SK-N-SH (cell line): ENCODE results near the gene C3.

ENCODE experiments used
- CTCF ChIP-seq: fragments of 200-600 bp; sonication (generic); IDR thresholded peaks from 2 replicates; pipeline ENCODE4 v1.6.1; 2017; ENCODE audit warnings: antibody characterized with exemption, mild to moderate bottlenecking, moderate library complexity
- EP300 ChIP-seq, 2 experiments: IDR thresholded peaks; 2 replicates each; pipeline versions ENCODE4 v1.4.0 to v1.6.1; 2012; ENCODE audit warnings: borderline replicate concordance in 1 of 2, low read depth in 1 of 2, low read length in 1 of 2
- EZH2phosphoT487 ChIP-seq: fragments of 200-600 bp; sonication (generic); IDR thresholded peaks from 2 replicates; pipeline ENCODE4 v1.6.1; 2017; ENCODE audit warnings: low read depth, mixed run types, mild to moderate bottlenecking, antibody characterized with exemption, moderate library complexity, borderline replicate concordance
- FOXJ3 ChIP-seq: sonication (generic); formaldehyde crosslinking; IDR thresholded peaks from 2 replicates; pipeline ENCODE4 v1.5.1; 2020; ENCODE audit warnings: mild to moderate bottlenecking, missing genetic modification reagents
- GABPA ChIP-seq: IDR thresholded peaks from 2 replicates; pipeline ENCODE4 v1.4.0; 2012; ENCODE audit warnings: low read depth, mild to moderate bottlenecking
- JUND ChIP-seq: IDR thresholded peaks from 2 replicates; pipeline ENCODE4 v1.4.0; 2012
- POLR2AphosphoS5 ChIP-seq: IDR thresholded peaks from 2 replicates; pipeline ENCODE4 v1.6.1; 2012; ENCODE audit warnings: low read depth, low read length
- RCOR1 ChIP-seq: fragments of 150-350 bp; IDR thresholded peaks from 2 replicates; pipeline ENCODE4 v1.6.1; 2017; ENCODE audit warnings: antibody characterized with exemption, low read length
- RXRA ChIP-seq: IDR thresholded peaks from 2 replicates; pipeline ENCODE4 v1.4.0; 2012; ENCODE audit warnings: low read depth, mild to moderate bottlenecking, borderline replicate concordance
- SMC3 ChIP-seq: IDR thresholded peaks from 2 replicates; pipeline ENCODE4 v1.6.1; 2012; ENCODE audit warnings: low read depth, low read length, improper control_type of control experiment
- YY1 ChIP-seq: IDR thresholded peaks from 2 replicates; pipeline ENCODE4 v1.4.0; 2012; ENCODE audit warnings: low read depth, mild to moderate bottlenecking
- ZBTB33 ChIP-seq: IDR thresholded peaks from 2 replicates; pipeline ENCODE4 v1.4.0; 2012; ENCODE audit warnings: low read depth, borderline replicate concordance
- TF ChIP-seq, protein P1 (sequence below): IDR thresholded peaks from 2 replicates; pipeline ENCODE4 v1.6.1; 2012; ENCODE audit warnings: mild to moderate bottlenecking, low read depth, low read length, moderate library complexity
- TF ChIP-seq, protein P2 (sequence below): fragments of 150-350 bp; IDR thresholded peaks from 2 replicates; pipeline ENCODE4 v1.6.1; 2017; ENCODE audit warnings: antibody characterized with exemption, low read length, low read depth, borderline replicate concordance

GRCh38 chr19:6711078-6711361, 9.4 kb downstream of the C3 start:
- TF ChIP-seq CTCF (no peak), FOXJ3 (no peak), RCOR1 (no peak), EZH2phosphoT487 (no peak), SMC3 (no peak), ZBTB33 (no peak), RXRA (no peak), GABPA (no peak), POLR2AphosphoS5 (no peak), JUND (no peak), YY1 (no peak), EP300 (IDR thresholded peaks at IDR 0.05; ENCODE audit: borderline replicate concordance in 1 of 2, low read depth in 1 of 2, low read length in 1 of 2) (no peak)
- TF ChIP-seq, protein P1, sequence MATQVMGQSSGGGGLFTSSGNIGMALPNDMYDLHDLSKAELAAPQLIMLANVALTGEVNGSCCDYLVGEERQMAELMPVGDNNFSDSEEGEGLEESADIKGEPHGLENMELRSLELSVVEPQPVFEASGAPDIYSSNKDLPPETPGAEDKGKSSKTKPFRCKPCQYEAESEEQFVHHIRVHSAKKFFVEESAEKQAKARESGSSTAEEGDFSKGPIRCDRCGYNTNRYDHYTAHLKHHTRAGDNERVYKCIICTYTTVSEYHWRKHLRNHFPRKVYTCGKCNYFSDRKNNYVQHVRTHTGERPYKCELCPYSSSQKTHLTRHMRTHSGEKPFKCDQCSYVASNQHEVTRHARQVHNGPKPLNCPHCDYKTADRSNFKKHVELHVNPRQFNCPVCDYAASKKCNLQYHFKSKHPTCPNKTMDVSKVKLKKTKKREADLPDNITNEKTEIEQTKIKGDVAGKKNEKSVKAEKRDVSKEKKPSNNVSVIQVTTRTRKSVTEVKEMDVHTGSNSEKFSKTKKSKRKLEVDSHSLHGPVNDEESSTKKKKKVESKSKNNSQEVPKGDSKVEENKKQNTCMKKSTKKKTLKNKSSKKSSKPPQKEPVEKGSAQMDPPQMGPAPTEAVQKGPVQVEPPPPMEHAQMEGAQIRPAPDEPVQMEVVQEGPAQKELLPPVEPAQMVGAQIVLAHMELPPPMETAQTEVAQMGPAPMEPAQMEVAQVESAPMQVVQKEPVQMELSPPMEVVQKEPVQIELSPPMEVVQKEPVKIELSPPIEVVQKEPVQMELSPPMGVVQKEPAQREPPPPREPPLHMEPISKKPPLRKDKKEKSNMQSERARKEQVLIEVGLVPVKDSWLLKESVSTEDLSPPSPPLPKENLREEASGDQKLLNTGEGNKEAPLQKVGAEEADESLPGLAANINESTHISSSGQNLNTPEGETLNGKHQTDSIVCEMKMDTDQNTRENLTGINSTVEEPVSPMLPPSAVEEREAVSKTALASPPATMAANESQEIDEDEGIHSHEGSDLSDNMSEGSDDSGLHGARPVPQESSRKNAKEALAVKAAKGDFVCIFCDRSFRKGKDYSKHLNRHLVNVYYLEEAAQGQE, result no peak
- TF ChIP-seq, protein P2, sequence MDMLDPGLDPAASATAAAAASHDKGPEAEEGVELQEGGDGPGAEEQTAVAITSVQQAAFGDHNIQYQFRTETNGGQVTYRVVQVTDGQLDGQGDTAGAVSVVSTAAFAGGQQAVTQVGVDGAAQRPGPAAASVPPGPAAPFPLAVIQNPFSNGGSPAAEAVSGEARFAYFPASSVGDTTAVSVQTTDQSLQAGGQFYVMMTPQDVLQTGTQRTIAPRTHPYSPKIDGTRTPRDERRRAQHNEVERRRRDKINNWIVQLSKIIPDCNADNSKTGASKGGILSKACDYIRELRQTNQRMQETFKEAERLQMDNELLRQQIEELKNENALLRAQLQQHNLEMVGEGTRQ, result no peak
